NCI-H2196 (cell line): ENCODE measurements around the gene NDUFA8.

Source experiments
- DNase-seq: peaks from one replicate; lab custom pipeline; 2025; ENCODE audit not compliant: unreplicated experiment; lab: John Stamatoyannopoulos, UW

The NDUFA8 gene

GRCh38 chr9:122102156-122102555, 57.4 kb downstream of the NDUFA8 start:
- DNase-seq: no peak

GRCh38 chr9:122100756-122101155, 58.8 kb downstream of the NDUFA8 start:
- DNase-seq: no peak

- DNase-seq: peak; percentile 87
These were observed 60.2 kb downstream of the NDUFA8 start for GRCh38 chr9:122099271-122099869.

GRCh38 chr9:122097679-122098315, 61.8 kb downstream of the NDUFA8 start:
- no peak for DNase-seq

GRCh38 chr9:122096620-122097415, 62.8 kb downstream of the NDUFA8 start:
- DNase-seq: no peak

- peak; percentile 21 for DNase-seq
These were observed 64.4 kb downstream of the NDUFA8 start for GRCh38 chr9:122095010-122095767.
